DMS114 treated with DMSO at 0.1 percent for 48 hours (cell line): ENCODE data around the gene EYA2.

Experiments
- DNase-seq: peaks from one replicate; lab custom pipeline; 2025; ENCODE audit not compliant: unreplicated experiment; lab: John Stamatoyannopoulos, UW

EYA2 gene

DNA sequence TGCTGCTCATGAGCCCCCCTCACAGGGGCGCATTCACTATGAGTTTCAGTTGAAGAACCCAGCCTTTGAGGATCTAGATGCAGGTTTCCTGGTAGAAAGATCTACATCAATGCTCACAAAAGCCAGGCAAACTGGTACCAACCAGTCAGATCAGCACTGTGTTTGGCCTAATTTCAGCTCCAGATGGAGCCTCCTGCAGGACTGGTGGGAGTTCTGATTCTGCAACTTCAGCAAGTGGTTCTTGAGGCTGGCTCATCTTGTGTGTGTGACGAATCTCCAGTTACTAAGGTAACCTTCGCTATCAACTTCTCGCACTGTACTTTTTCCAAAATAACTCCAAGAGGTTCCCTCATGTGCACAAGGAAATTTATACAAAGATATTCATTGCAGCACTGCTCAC lies 343.1 kb downstream of the EYA2 start:
- DNase-seq, result no peak
